ENCODE data around the gene RXRB.
A peak's percentile ranks its signal among the peaks of the same experiment; 100 is the strongest.
"Not testable (repeated sequence)": the region's sequence is repeated elsewhere in the genome, so short reads cannot be mapped to it uniquely, and the experiment has no call there.

The RXRB gene

DNA sequence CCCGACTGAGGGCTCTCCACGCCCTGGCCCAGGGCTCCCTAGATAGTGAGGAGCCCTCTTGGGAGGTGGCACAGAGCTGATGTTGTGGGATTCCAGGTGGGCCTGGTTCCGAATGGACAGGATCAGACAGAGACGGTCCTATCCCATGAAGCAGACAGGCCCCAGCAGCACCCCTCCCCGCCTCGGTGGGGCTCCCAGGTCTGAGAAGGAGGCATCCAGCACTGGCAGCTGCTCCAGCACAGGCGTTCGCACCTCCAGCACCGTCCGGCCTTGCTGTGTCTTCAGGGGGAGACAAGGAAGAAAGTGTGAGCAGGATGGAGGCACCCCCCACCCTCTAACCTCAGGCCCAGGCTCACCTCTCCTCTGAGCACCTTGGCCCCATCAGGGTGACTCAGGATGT is 36.9 kb downstream of the RXRB start:
- H3K27me3 ChIP-seq (ENCODE audit: control insufficient read depth, insufficient read depth, low read length, poor library complexity, severe bottlenecking) = peaks cover 16% of the 10 kb centered on the region
- H3K27ac ChIP-seq (ENCODE audit: insufficient read depth, low read depth, low read length, poor library complexity, severe bottlenecking) = no peak overlapping the region
- no peaks in the 10 kb centered on the region for H3K36me3 ChIP-seq (ENCODE audit: control insufficient read depth, insufficient read depth, low read length)
- no peaks in the 10 kb centered on the region for H3K4me1 ChIP-seq (ENCODE audit: control insufficient read depth, insufficient read depth, low read length)
- H3K4me3 ChIP-seq (ENCODE audit: insufficient read depth, low read depth, low read length) = no peak overlapping the region
- WGBS, 2 experiments = 89 to 90% methylated on average over 10 of the region's 10 CpGs
- H3K9me3 ChIP-seq (ENCODE audit: control insufficient read depth, low read length) = no peaks in the 10 kb centered on the region

DNA sequence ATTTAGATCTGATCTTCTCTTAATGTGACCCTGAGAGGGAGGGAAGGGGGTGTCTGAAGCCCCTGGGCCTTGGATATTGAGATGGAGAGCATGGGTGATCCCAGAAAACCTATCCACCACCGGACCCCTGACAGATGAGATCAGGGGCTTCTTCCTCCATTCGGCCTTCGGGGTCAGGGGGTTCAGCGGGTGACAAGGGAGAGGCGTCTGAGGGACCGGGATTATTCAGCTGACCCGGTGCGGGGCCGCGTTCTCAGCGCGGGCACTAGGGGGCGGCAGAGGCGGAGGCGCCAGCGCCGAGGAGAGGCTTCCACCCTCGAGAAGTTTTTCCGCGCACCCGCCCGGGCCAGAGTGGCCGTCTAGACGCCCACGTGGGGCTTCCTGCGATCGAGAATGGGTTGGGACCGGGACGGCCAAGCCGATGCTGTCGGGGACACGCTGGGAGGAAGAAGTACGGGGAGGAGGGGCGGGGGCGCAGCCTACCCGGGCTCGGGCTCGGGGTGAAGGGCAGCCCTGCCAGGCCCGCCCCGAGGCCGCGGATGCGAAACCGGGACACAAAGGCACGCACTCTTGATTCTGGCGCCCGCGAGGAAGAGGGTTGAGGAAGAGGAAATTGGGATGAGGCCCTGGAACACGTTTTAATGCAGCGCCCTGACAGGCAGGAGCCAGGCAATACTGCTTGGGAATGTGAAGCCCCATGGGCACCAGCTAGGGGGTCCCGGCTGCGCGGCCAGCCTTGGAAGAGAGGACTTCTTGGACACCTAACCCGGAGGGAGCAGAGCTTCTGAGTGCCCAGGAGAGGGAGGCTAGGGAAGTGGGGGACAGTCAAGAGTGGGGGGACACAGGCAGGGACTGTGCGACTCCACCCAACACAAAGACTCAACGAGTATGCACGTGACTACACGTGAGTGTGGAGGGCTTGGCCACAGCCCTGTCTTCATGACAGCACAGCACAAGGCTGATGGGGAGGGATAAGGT is 38.8 kb downstream of the RXRB start:
- 12 to 13% methylated on average over 58 of the region's 58 CpGs for WGBS, 2 experiments
- Histone ChIP-seq H3K27me3 (ENCODE audit: control insufficient read depth, insufficient read depth, low read length, poor library complexity, severe bottlenecking) (peaks cover 16% of the 10 kb centered on the region), H3K4me3 (ENCODE audit: insufficient read depth, low read depth, low read length) (peak overlapping the region; percentile 38), H3K4me1 (ENCODE audit: control insufficient read depth, insufficient read depth, low read length) (no peaks in the 10 kb centered on the region), H3K36me3 (ENCODE audit: control insufficient read depth, insufficient read depth, low read length) (no peaks in the 10 kb centered on the region), H3K27ac (ENCODE audit: insufficient read depth, low read depth, low read length, poor library complexity, severe bottlenecking) (no peak overlapping the region), H3K9me3 (ENCODE audit: control insufficient read depth, low read length) (no peaks in the 10 kb centered on the region)

DNA sequence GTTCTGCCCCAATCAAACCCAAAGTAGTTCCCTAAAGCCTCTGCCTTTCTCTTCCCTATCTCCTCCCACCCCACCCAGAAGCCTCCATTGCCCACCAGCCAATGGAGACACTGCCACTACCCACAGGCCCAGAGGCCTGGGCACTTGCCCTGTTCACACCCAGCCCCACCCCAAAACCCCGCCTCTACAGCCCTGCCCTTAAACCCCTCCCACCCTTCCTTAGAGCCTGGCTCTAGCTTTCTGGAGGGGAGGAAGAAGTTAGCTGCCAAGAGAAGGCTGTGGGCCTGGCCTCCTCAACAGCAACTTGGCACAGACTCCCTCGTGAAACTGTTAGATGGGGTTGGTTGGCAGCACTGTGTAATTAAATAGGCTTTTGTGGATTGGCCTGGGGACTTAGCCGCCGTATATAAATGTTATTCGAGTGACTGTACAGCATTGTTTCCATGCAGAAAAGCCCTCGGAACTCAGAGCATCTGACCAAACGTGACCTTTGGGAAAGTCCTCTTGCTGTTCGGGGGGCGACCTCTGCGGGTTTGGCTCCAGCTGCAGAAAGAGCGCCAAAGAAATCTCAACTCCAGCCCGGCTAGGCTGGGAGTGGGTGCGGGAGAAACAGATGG is 39.6 kb downstream of the RXRB start:
- H3K9me3 ChIP-seq (ENCODE audit: control insufficient read depth, low read length) = no peaks in the 10 kb centered on the region
- no peaks in the 10 kb centered on the region for H3K4me1 ChIP-seq (ENCODE audit: control insufficient read depth, insufficient read depth, low read length)
- 75 to 77% methylated on average over 13 of the region's 13 CpGs for WGBS, 2 experiments
- H3K36me3 ChIP-seq (ENCODE audit: control insufficient read depth, insufficient read depth, low read length) = no peaks in the 10 kb centered on the region
- H3K27me3 ChIP-seq (ENCODE audit: control insufficient read depth, insufficient read depth, low read length, poor library complexity, severe bottlenecking) = peaks cover 16% of the 10 kb centered on the region
- no peak overlapping the region for H3K4me3 ChIP-seq (ENCODE audit: insufficient read depth, low read depth, low read length)
- H3K27ac ChIP-seq (ENCODE audit: insufficient read depth, low read depth, low read length, poor library complexity, severe bottlenecking) = no peak overlapping the region

DNA sequence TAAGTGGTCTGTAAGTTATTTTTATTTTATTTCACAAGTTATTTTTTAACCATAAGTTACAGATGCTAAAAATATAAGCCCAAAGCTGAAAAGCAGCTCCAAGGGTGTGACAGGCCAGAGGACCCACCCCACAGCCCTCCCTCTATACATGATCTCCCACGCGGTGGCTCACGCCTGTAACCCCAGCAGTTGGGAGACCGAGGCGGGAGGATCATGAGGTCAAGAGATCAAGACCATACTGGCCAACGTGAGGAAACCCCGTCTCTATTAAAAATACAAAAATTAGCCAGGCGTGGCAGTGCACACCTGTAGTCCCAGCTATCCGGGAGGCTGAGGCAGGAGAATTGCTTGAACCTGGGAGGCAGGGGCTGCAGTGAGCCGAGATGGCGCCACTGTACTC is 40.4 kb downstream of the RXRB start:
- Histone ChIP-seq H3K27ac (ENCODE audit: insufficient read depth, low read depth, low read length, poor library complexity, severe bottlenecking) (no peak overlapping the region), H3K4me1 (ENCODE audit: control insufficient read depth, insufficient read depth, low read length) (no peaks in the 10 kb centered on the region), H3K4me3 (ENCODE audit: insufficient read depth, low read depth, low read length) (no peak overlapping the region), H3K27me3 (ENCODE audit: control insufficient read depth, insufficient read depth, low read length, poor library complexity, severe bottlenecking) (peaks cover 16% of the 10 kb centered on the region), H3K36me3 (ENCODE audit: control insufficient read depth, insufficient read depth, low read length) (no peaks in the 10 kb centered on the region), H3K9me3 (ENCODE audit: control insufficient read depth, low read length) (no peaks in the 10 kb centered on the region)
- WGBS, 2 experiments = 89 to 92% methylated on average over 11 of the region's 11 CpGs

DNA sequence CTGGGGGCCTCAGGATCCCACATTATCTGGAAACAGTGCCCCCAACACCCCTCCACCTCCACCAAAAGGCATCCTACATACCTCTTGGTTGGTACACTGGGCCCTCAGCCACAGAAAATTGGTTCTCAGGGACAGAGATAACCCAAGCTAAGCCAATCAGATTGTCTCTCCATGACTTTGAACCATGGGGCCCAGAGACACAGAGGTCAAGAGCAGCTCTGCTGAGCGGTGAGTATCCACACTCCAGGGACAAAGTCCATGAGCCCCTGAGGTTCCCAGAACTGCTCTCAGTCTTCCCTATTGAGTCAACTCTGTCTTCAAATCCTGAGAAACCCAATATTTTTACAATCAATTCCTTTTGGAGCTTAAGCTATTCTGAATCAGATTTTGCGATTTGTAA is 43.5 kb downstream of the RXRB start:
- Histone ChIP-seq H3K4me1 (ENCODE audit: control insufficient read depth, insufficient read depth, low read length) (no peaks in the 10 kb centered on the region), H3K27me3 (ENCODE audit: control insufficient read depth, insufficient read depth, low read length, poor library complexity, severe bottlenecking) (peaks cover 11% of the 10 kb centered on the region), H3K9me3 (ENCODE audit: control insufficient read depth, low read length) (no peaks in the 10 kb centered on the region), H3K36me3 (ENCODE audit: control insufficient read depth, insufficient read depth, low read length) (no peaks in the 10 kb centered on the region), H3K4me3 (ENCODE audit: insufficient read depth, low read depth, low read length) (no peak overlapping the region), H3K27ac (ENCODE audit: insufficient read depth, low read depth, low read length, poor library complexity, severe bottlenecking) (no peak overlapping the region)
- WGBS, 2 experiments = 86 to 95% methylated on average over 1 of the region's 2 CpGs

DNA sequence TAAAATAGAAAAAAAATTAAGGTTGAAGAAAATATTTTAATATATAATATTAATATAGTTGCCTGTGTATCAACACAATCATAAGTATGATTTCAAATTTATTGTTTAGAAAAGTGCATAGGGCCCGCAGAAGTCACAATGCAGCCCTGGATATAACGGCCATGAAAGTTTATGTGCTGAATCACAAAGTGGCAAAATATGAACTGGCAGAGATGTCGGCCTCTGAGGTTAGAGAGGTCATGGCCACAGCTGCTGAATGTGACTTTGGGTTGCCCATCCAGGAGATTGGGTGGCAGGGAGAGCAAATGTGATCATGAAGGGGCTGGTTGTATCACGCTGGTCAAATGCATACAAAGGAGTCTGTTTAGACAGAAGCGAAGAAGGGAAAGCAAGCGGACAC is 43.9 kb downstream of the RXRB start:
- Histone ChIP-seq H3K4me1 (ENCODE audit: control insufficient read depth, insufficient read depth, low read length) (no peaks in the 10 kb centered on the region), H3K9me3 (ENCODE audit: control insufficient read depth, low read length) (no peaks in the 10 kb centered on the region), H3K36me3 (ENCODE audit: control insufficient read depth, insufficient read depth, low read length) (no peaks in the 10 kb centered on the region), H3K4me3 (ENCODE audit: insufficient read depth, low read depth, low read length) (no peak overlapping the region), H3K27ac (ENCODE audit: insufficient read depth, low read depth, low read length, poor library complexity, severe bottlenecking) (no peak overlapping the region), H3K27me3 (ENCODE audit: control insufficient read depth, insufficient read depth, low read length, poor library complexity, severe bottlenecking) (peaks cover 7% of the 10 kb centered on the region)
- 90 to 94% methylated on average over 6 of the region's 6 CpGs for WGBS, 2 experiments

DNA sequence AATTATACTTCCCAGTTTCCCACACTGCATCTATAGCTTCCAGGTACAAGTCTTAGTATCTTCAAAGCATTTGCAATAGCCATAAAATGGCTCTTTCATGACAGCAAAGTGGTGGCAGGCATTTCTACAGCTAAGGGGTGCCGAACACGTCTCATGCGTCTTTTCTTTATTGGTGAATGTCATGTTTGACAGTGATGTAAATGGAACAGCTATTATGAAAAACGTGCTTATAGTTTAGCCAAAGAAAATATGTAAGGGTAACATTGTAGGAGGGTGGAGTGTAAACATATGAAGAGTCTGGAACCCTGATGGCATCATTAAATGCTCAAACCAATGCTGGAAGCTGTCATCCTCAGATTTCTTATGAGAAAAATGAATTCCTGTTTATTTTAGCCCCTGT is 46.1 kb downstream of the RXRB start:
- no peaks in the 10 kb centered on the region for H3K27me3 ChIP-seq (ENCODE audit: control insufficient read depth, insufficient read depth, low read length, poor library complexity, severe bottlenecking)
- no peak overlapping the region for H3K4me3 ChIP-seq (ENCODE audit: insufficient read depth, low read depth, low read length)
- H3K36me3 ChIP-seq (ENCODE audit: control insufficient read depth, insufficient read depth, low read length) = no peaks in the 10 kb centered on the region
- H3K4me1 ChIP-seq (ENCODE audit: control insufficient read depth, insufficient read depth, low read length) = no peaks in the 10 kb centered on the region
- H3K27ac ChIP-seq (ENCODE audit: insufficient read depth, low read depth, low read length, poor library complexity, severe bottlenecking) = no peak overlapping the region
- WGBS, 2 experiments = 80% methylated on average over 4 of the region's 4 CpGs
- H3K9me3 ChIP-seq (ENCODE audit: control insufficient read depth, low read length) = no peaks in the 10 kb centered on the region

DNA sequence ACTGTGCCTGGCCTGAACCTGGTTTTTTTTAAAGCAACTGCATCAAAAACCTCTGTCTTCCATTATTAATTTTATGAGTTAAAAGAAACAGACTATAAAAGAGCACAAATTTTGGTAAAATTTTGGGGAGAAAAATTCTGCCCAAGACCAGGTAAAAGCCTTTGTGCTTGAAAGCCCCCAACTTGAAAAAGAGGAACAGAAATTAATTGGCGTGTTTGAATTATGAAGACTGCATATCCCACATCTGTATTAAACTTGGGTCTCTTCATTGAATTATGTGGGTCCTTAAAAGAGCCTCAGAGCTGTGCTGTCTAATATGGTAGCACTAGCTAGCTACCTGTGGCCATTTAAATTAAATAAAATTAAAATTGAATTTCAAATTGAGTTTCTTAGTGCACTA is 49.4 kb downstream of the RXRB start:
- no peak overlapping the region for H3K27ac ChIP-seq (ENCODE audit: insufficient read depth, low read depth, low read length, poor library complexity, severe bottlenecking)
- no peaks in the 10 kb centered on the region for H3K4me1 ChIP-seq (ENCODE audit: control insufficient read depth, insufficient read depth, low read length)
- H3K9me3 ChIP-seq (ENCODE audit: control insufficient read depth, low read length) = no peaks in the 10 kb centered on the region
- 90 to 100% methylated on average over 1 of the region's 1 CpG for WGBS, 2 experiments
- H3K4me3 ChIP-seq (ENCODE audit: insufficient read depth, low read depth, low read length) = no peak overlapping the region
- H3K36me3 ChIP-seq (ENCODE audit: control insufficient read depth, insufficient read depth, low read length) = no peaks in the 10 kb centered on the region
- H3K27me3 ChIP-seq (ENCODE audit: control insufficient read depth, insufficient read depth, low read length, poor library complexity, severe bottlenecking) = no peaks in the 10 kb centered on the region

DNA sequence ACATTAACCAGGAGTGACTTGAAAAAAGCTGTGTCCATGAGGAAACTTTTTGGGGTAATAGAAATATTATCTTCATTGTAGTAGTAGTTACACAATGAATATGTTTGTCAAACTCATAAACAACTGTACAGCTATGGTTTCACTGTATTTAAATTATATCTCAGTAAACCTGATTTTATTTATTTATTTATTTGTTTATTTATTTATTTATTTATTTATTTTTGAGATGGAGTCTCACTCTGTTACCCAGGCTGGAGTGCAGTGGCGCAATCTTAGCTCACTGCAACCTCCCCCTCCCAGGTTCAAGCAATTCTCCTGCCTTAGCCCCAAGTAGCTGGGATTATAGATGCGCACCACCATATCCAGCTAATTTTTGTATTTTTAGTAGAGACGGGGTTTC is 49.9 kb downstream of the RXRB start:
- WGBS, 2 experiments = 90 to 98% methylated on average over 3 of the region's 3 CpGs
- not testable (repeated sequence) for H3K4me1 ChIP-seq (ENCODE audit: control insufficient read depth, insufficient read depth, low read length); H3K27ac ChIP-seq (ENCODE audit: insufficient read depth, low read depth, low read length, poor library complexity, severe bottlenecking); H3K27me3 ChIP-seq (ENCODE audit: control insufficient read depth, insufficient read depth, low read length, poor library complexity, severe bottlenecking); H3K9me3 ChIP-seq (ENCODE audit: control insufficient read depth, low read length); H3K4me3 ChIP-seq (ENCODE audit: insufficient read depth, low read depth, low read length); H3K36me3 ChIP-seq (ENCODE audit: control insufficient read depth, insufficient read depth, low read length)

DNA sequence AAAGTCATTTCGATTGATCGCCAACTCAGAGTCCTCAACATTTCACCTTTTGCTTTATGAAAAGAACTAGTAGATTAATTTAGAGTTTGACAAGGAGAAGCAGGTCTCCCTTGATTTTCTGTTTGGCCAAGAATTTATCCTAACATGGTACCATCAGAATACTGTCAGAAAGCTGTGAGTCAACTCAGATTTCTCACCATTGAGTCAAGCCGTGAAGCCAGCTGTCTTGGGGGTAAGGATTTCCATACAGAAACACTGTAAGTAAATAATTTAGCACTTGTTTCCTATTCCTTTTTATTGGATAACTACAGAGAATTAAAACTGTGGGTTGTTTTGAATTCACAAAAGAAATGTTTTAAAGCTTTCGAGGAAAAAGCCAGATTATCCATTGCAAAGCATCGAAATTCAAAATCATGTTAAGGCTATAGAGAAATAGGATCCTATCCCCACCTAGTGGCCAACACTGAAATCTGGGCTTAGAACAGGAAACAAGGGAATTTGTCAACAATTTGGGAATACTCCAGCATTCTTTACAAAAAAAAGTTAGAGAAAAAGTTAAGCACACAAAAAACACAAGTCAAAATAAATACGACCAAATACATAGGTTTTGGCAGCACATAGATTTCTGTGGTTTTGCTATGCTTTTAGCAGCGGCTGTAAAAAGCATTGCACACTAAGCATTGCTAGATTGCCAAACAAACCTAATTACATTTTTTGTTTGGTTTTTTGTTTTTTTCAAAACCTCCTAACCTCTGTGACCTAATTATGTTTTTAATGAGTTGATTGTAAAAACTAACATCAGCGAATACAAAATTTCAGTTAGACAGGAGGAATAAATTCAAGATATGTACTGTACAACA is 52.4 kb downstream of the RXRB start:
- Histone ChIP-seq H3K4me3 (ENCODE audit: insufficient read depth, low read depth, low read length) (no peak overlapping the region), H3K36me3 (ENCODE audit: control insufficient read depth, insufficient read depth, low read length) (no peaks in the 10 kb centered on the region), H3K4me1 (ENCODE audit: control insufficient read depth, insufficient read depth, low read length) (no peaks in the 10 kb centered on the region), H3K27me3 (ENCODE audit: control insufficient read depth, insufficient read depth, low read length, poor library complexity, severe bottlenecking) (no peaks in the 10 kb centered on the region), H3K9me3 (ENCODE audit: control insufficient read depth, low read length) (no peaks in the 10 kb centered on the region), H3K27ac (ENCODE audit: insufficient read depth, low read depth, low read length, poor library complexity, severe bottlenecking) (no peak overlapping the region)
- 60 to 61% methylated on average over 6 to 7 of the region's 8 CpGs for WGBS, 2 experiments
